H9 (cell line): ENCODE data around the gene TAGLN3. TPM values are rescaled to one million over a fixed set of nuclear protein-coding genes. Genes with fewer than 3 reads are reported as not detected.

Source experiments
- DNase-seq: peaks from one replicate; pipeline ENCODE4 v3.0.0-alpha.2; 2017
- H2AFZ ChIP-seq: one replicate; pipeline ENCODE4 v1.6.1; 2013; ENCODE audit warnings: mild to moderate bottlenecking, low read length, control low read depth, moderate library complexity
- H2AK5ac ChIP-seq: 2 replicates; pipeline ENCODE4 v1.6.1; 2013; ENCODE audit warnings: low read length, control low read depth, mixed read lengths; ENCODE audit not compliant: insufficient read length
- H2BK120ac ChIP-seq: one replicate; pipeline ENCODE4 v1.6.1; 2013; ENCODE audit warnings: low read depth, mild to moderate bottlenecking, low read length, control low read depth, inconsistent platforms; ENCODE audit not compliant: poor library complexity, severe bottlenecking
- H2BK12ac ChIP-seq: 2 replicates; pipeline ENCODE4 v1.6.1; 2013; ENCODE audit warnings: low read length, control low read depth, mixed read lengths, low read depth; ENCODE audit not compliant: insufficient read length
- H2BK15ac ChIP-seq: 2 replicates; pipeline ENCODE4 v1.6.1; 2013; ENCODE audit warnings: low read depth, low read length, control low read depth
- H2BK20ac ChIP-seq: one replicate; pipeline ENCODE4 v1.6.1; 2013; ENCODE audit warnings: low read depth, mild to moderate bottlenecking, low read length, control low read depth, inconsistent platforms; ENCODE audit not compliant: poor library complexity, severe bottlenecking
- H2BK5ac ChIP-seq: 2 replicates; pipeline ENCODE4 v1.6.1; 2013; ENCODE audit warnings: low read length, control low read depth, mixed read lengths; ENCODE audit not compliant: insufficient read length
- H3K14ac ChIP-seq: 2 replicates; pipeline ENCODE4 v1.6.1; 2013; ENCODE audit warnings: low read length, control low read depth; ENCODE audit not compliant: insufficient read depth
- H3K18ac ChIP-seq: 2 replicates; pipeline ENCODE4 v1.6.1; 2013; ENCODE audit warnings: low read depth, mild to moderate bottlenecking, mixed read lengths, low read length, control low read depth; ENCODE audit not compliant: insufficient read length
- H3K23ac ChIP-seq: 2 replicates; pipeline ENCODE4 v1.6.1; 2013; ENCODE audit warnings: low read length, control low read depth, mixed read lengths, low read depth; ENCODE audit not compliant: insufficient read length
- H3K23me2 ChIP-seq: 2 replicates; pipeline ENCODE4 v1.6.1; 2013; ENCODE audit warnings: low read depth, mild to moderate bottlenecking, mixed read lengths, low read length, control low read depth; ENCODE audit not compliant: insufficient read length, poor library complexity, severe bottlenecking
- H3K27ac ChIP-seq: 2 replicates; pipeline ENCODE4 v1.5.1; 2013; ENCODE audit warnings: low read length, control low read depth, mixed read lengths, low read depth; ENCODE audit not compliant: insufficient read length
- H3K27me3 ChIP-seq: 2 replicates; pipeline ENCODE4 v1.6.1; 2013; ENCODE audit warnings: low read length, control low read depth, inconsistent platforms; ENCODE audit not compliant: insufficient read depth
- H3K4ac ChIP-seq: 2 replicates; pipeline ENCODE4 v1.6.1; 2013; ENCODE audit warnings: low read depth, mild to moderate bottlenecking, control low read depth, inconsistent platforms, low read length, moderate library complexity
- H3K4me1 ChIP-seq: 2 replicates; pipeline ENCODE4 v1.6.1; 2013; ENCODE audit warnings: low read length, control low read depth, inconsistent platforms; ENCODE audit not compliant: insufficient read depth
- H3K4me2 ChIP-seq: 2 replicates; pipeline ENCODE4 v1.6.1; 2013; ENCODE audit warnings: low read length, control low read depth, mixed read lengths; ENCODE audit not compliant: insufficient read length, insufficient read depth
- H3K56ac ChIP-seq: 2 replicates; pipeline ENCODE4 v1.6.1; 2013; ENCODE audit warnings: low read depth, mild to moderate bottlenecking, mixed read lengths, low read length, control low read depth; ENCODE audit not compliant: insufficient read length
- H3K79me1 ChIP-seq: 2 replicates; pipeline ENCODE4 v1.6.1; 2013; ENCODE audit warnings: low read depth, mild to moderate bottlenecking, moderate library complexity, low read length, control low read depth, inconsistent platforms; ENCODE audit not compliant: insufficient read depth, poor library complexity, severe bottlenecking
- H3K79me2 ChIP-seq: 2 replicates; pipeline ENCODE4 v1.6.1; 2013; ENCODE audit warnings: low read length, control low read depth, inconsistent platforms; ENCODE audit not compliant: insufficient read depth
- H3K9ac ChIP-seq: 2 replicates; pipeline ENCODE4 v1.6.1; 2013; ENCODE audit warnings: low read length, control low read depth, mixed read lengths; ENCODE audit not compliant: insufficient read length; ENCODE audit errors: extremely low read depth
- H3K9me3 ChIP-seq: one replicate; pipeline ENCODE4 v1.6.1; 2013; ENCODE audit warnings: low read depth, low read length, inconsistent platforms; ENCODE audit not compliant: control insufficient read depth
- H3T11ph ChIP-seq: one replicate; pipeline ENCODE4 v1.6.1; 2013; ENCODE audit warnings: mild to moderate bottlenecking, low read length, control low read depth, inconsistent platforms
- H4K20me1 ChIP-seq: one replicate; pipeline ENCODE4 v1.6.1; 2013; ENCODE audit not compliant: control insufficient read depth, insufficient read length, insufficient read depth
- H4K5ac ChIP-seq: 2 replicates; pipeline ENCODE4 v1.6.1; 2013; ENCODE audit warnings: low read depth, mild to moderate bottlenecking, mixed read lengths, low read length, control low read depth; ENCODE audit not compliant: insufficient read length
- H4K8ac ChIP-seq: replicated peaks from 2 replicates; pipeline ENCODE4 v1.6.1; 2013; ENCODE audit warnings: low read length, control low read depth, mixed read lengths, low read depth; ENCODE audit not compliant: insufficient read length
- H4K91ac ChIP-seq: 2 replicates; pipeline ENCODE4 v1.6.1; 2013; ENCODE audit warnings: low read depth, mild to moderate bottlenecking, moderate library complexity, mixed read lengths, low read length, control low read depth; ENCODE audit not compliant: insufficient read length
- H3K27ac Mint-ChIP-seq, 3 experiments: 2 replicates in 2 of 3; 3 replicates in 1 of 3; pipeline ENCODE4 v1.8.0; 2020 to 2021; ENCODE audit warnings: mixed read lengths in 3 of 3, mild to moderate bottlenecking in 1 of 3, moderate library complexity in 1 of 3
- H3K27me3 Mint-ChIP-seq: 2 replicates; pipeline ENCODE4 v1.8.0; 2021; ENCODE audit warnings: low read depth, mild to moderate bottlenecking, moderate library complexity, mixed read lengths
- H3K36me3 Mint-ChIP-seq, 3 experiments: 2 replicates in 2 of 3; 3 replicates in 1 of 3; pipeline ENCODE4 v1.8.0; 2020 to 2021; ENCODE audit warnings: low read depth in 3 of 3, mixed read lengths in 3 of 3; ENCODE audit not compliant: insufficient read depth in 1 of 3
- H3K4me1 Mint-ChIP-seq, 2 experiments: 2 replicates each; pipeline ENCODE4 v1.8.0; 2020; ENCODE audit warnings: mixed read lengths in 2 of 2
- H3K4me3 Mint-ChIP-seq, 2 experiments: 2 replicates in 1 of 2; 3 replicates in 1 of 2; pipeline ENCODE4 v1.8.0; 2020 to 2021; ENCODE audit warnings: mild to moderate bottlenecking in 2 of 2, mixed read lengths in 2 of 2, moderate library complexity in 1 of 2
- H3K9me3 Mint-ChIP-seq, 2 experiments: 2 replicates in 1 of 2; 3 replicates in 1 of 2; pipeline ENCODE4 v1.8.0; 2020; ENCODE audit warnings: mild to moderate bottlenecking in 2 of 2, mixed read lengths in 2 of 2, moderate library complexity in 1 of 2
- CTCF ChIP-seq: fragments of 200-600 bp; sonication (generic); conservative IDR thresholded peaks from 3 replicates; pipeline ENCODE4 v1.8.0; 2021; ENCODE audit warnings: antibody characterized with exemption, mild to moderate bottlenecking
- WGBS: extraction: QIAGEN DNeasy Blood & Tissue Kit; methylation state at CpG from one replicate; pipeline ENCODE4 v1.1.7; 2013; ENCODE audit warnings: missing lambda C conversion rate, low lambda C conversion rate, mixed read lengths; ENCODE audit not compliant: insufficient read length; ENCODE audit errors: extremely low coverage; 5-methylcytosine and 5-hydroxymethylcytosine counted together
- total RNA-seq: library from RNA; stranded (reverse); gene quantifications from 2 replicates; pipeline ENCODE4 v1.2.1, GENCODE V29; 2021

Gene TAGLN3
- total RNA-seq, 1 experiment from 2014 or later: 6.4 TPM

GRCh38 chr3:112018712-112019111 lies 20.0 kb downstream of the TAGLN3 start:
- Histone ChIP-seq H3K56ac (no peak overlapping the region), H2BK20ac (no peak overlapping the region), H3K79me2 (no peaks in the 10 kb centered on the region), H3K14ac (no peak overlapping the region), H3K18ac (no peak overlapping the region), H3K4ac (no peak overlapping the region), H4K5ac (no peak overlapping the region), H2AFZ (no peak overlapping the region), H3K27ac (no peak overlapping the region), H2BK5ac (no peak overlapping the region), H2BK120ac (no peak overlapping the region), H3K4me2 (no peak overlapping the region), H3K23ac (no peak overlapping the region), H4K20me1 (no peaks in the 10 kb centered on the region), H3K79me1 (no peaks in the 10 kb centered on the region), H3T11ph (no peak overlapping the region), H3K23me2 (no peaks in the 10 kb centered on the region), H3K27me3 (no peaks in the 10 kb centered on the region), H2BK12ac (no peak overlapping the region), H4K8ac (no peak overlapping the region), H3K9ac (no peak overlapping the region), H3K9me3 (no peaks in the 10 kb centered on the region), H2BK15ac (no peak overlapping the region), H2AK5ac (no peak overlapping the region), H4K91ac (no peak overlapping the region), H3K4me1 (no peaks in the 10 kb centered on the region)
- Mint-ChIP-seq H3K4me3 (no peak overlapping the region), H3K9me3 (peaks cover 0 to 7% of the 10 kb centered on the region in 2 experiments; a peak in 1 of 5 replicates), H3K27me3 (no peaks in the 10 kb centered on the region), H3K36me3 (peaks cover 0 to 4% (median 0%) of the 10 kb centered on the region in 3 experiments; a peak in 1 of 7 replicates), H3K27ac (no peak overlapping the region), H3K4me1 (no peaks in the 10 kb centered on the region)
- DNase-seq: no peak
- WGBS: no CpG with 5 or more reads among the region's 4 CpGs
- no peak for TF ChIP-seq CTCF
